GM12873 (cell line): ENCODE results near the gene TMEM63A.

Source experiments
- CTCF ChIP-seq: IDR thresholded peaks from 2 replicates; pipeline ENCODE4 v1.5.1; 2012; ENCODE audit warnings: low read depth, mild to moderate bottlenecking, moderate library complexity, low read length, control low read depth; ENCODE audit not compliant: insufficient read depth; ENCODE audit errors: missing control alignments

Gene TMEM63A

GRCh38 chr1:225880636-225881035 lies 1.5 kb downstream of the TMEM63A start:
- TF ChIP-seq CTCF = no peak

GRCh38 chr1:225880222-225880588 lies 2.0 kb downstream of the TMEM63A start:
- no peak for TF ChIP-seq CTCF

- TF ChIP-seq CTCF = no peak
Measured at GRCh38 chr1:225879521-225880221, 2.5 kb downstream of the TMEM63A start.

- no peak for TF ChIP-seq CTCF
Measured at GRCh38 chr1:225878282-225878681, 3.9 kb downstream of the TMEM63A start.

- peak; percentile 66 for TF ChIP-seq CTCF
Measured at GRCh38 chr1:225877580-225877979, 4.6 kb downstream of the TMEM63A start.

- no peak for TF ChIP-seq CTCF
Measured at GRCh38 chr1:225876900-225877510, 5.2 kb downstream of the TMEM63A start.

GRCh38 chr1:225875044-225875815 lies 7.0 kb downstream of the TMEM63A start:
- TF ChIP-seq CTCF = no peak
